HG02588 (cell line): ENCODE results near the gene PRKCZ.

ENCODE experiments used
- ATAC-seq: cut with Tn5 transposase; IDR thresholded peaks from one replicate; pipeline ENCODE4 v1.9.1; 2021; ENCODE audit warnings: mild to moderate bottlenecking, moderate library complexity; ENCODE audit not compliant: unreplicated experiment

PRKCZ gene

GRCh38 chr1:2024451-2024850, 25.8 kb upstream of the PRKCZ start:
- no peak for ATAC-seq

GRCh38 chr1:2024887-2025286, 25.3 kb upstream of the PRKCZ start:
- no peak for ATAC-seq

GRCh38 chr1:2025491-2025981, 24.7 kb upstream of the PRKCZ start:
- no peak for ATAC-seq

GRCh38 chr1:2027961-2028583, 22.1 kb upstream of the PRKCZ start:
- no peak for ATAC-seq

GRCh38 chr1:2028870-2029560, 21.2 kb upstream of the PRKCZ start:
- ATAC-seq, result no peak

- no peak for ATAC-seq
Measured at GRCh38 chr1:2029561-2029960, 20.6 kb upstream of the PRKCZ start.

- ATAC-seq, result no peak
Measured at GRCh38 chr1:2030076-2030871, 19.9 kb upstream of the PRKCZ start.

GRCh38 chr1:2031546-2032540, 18.4 kb upstream of the PRKCZ start:
- no peak for ATAC-seq

GRCh38 chr1:2032737-2033136, 17.5 kb upstream of the PRKCZ start:
- ATAC-seq, result no peak

- ATAC-seq, result no peak
Measured at GRCh38 chr1:2033165-2033564, 17.0 kb upstream of the PRKCZ start.

- no peak for ATAC-seq
Measured at GRCh38 chr1:2036287-2036686, 13.9 kb upstream of the PRKCZ start.

GRCh38 chr1:2037314-2037979, 12.8 kb upstream of the PRKCZ start:
- ATAC-seq, result no peak

- no peak for ATAC-seq
Measured at GRCh38 chr1:2038229-2038628, 12.0 kb upstream of the PRKCZ start.

- no peak for ATAC-seq
Measured at GRCh38 chr1:2039251-2039650, 11.0 kb upstream of the PRKCZ start.

GRCh38 chr1:2041305-2041704, 8.9 kb upstream of the PRKCZ start:
- no peak for ATAC-seq

GRCh38 chr1:2041887-2042286, 8.3 kb upstream of the PRKCZ start:
- ATAC-seq, result no peak

- ATAC-seq, result no peak
Measured at GRCh38 chr1:2042830-2043773, 7.1 kb upstream of the PRKCZ start.

- ATAC-seq, result no peak
Measured at GRCh38 chr1:2043886-2044285, 6.3 kb upstream of the PRKCZ start.
